ENCODE results near the gene NRDC.
A peak's percentile ranks its signal among the peaks of the same experiment; 100 is the strongest.

NRDC gene, protein sequence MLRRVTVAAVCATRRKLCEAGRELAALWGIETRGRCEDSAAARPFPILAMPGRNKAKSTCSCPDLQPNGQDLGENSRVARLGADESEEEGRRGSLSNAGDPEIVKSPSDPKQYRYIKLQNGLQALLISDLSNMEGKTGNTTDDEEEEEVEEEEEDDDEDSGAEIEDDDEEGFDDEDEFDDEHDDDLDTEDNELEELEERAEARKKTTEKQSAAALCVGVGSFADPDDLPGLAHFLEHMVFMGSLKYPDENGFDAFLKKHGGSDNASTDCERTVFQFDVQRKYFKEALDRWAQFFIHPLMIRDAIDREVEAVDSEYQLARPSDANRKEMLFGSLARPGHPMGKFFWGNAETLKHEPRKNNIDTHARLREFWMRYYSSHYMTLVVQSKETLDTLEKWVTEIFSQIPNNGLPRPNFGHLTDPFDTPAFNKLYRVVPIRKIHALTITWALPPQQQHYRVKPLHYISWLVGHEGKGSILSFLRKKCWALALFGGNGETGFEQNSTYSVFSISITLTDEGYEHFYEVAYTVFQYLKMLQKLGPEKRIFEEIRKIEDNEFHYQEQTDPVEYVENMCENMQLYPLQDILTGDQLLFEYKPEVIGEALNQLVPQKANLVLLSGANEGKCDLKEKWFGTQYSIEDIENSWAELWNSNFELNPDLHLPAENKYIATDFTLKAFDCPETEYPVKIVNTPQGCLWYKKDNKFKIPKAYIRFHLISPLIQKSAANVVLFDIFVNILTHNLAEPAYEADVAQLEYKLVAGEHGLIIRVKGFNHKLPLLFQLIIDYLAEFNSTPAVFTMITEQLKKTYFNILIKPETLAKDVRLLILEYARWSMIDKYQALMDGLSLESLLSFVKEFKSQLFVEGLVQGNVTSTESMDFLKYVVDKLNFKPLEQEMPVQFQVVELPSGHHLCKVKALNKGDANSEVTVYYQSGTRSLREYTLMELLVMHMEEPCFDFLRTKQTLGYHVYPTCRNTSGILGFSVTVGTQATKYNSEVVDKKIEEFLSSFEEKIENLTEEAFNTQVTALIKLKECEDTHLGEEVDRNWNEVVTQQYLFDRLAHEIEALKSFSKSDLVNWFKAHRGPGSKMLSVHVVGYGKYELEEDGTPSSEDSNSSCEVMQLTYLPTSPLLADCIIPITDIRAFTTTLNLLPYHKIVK

GRCh38 chr1:51878616-51879336, at the start of gene NRDC:
Gene NRDC, minus strand, starts transcription at chr1:51878727. Its CDS starts 112 bp downstream, at chr1:51878615.
- peak; percentile 100 for DNase-seq (ENCODE audit: low read depth)

DNA sequence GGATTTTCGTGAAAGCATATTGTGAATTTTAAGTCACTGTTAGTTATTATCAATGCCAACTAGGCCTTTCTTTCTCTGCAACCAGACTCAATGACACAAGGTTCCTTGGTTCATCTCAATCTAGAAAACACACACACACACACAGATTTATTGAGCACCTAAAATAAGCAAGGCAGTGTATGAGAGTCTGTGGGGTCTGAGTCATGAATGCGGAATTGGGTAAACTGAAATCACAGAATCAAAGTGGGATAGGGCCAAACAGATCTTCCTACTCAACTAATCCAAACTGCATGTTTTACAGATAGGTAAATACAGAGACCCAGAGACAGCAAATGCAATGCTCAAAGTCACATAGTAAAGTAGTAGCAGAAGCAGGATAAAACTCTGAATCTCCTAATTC, 48.5 kb upstream of the NRDC start:
- DNase-seq (ENCODE audit: low read depth), result no peak

- DNase-seq (ENCODE audit: low read depth), result peak; percentile 52
Observed at GRCh38 chr1:51926171-51926812, 47.8 kb upstream of the NRDC start.

- DNase-seq (ENCODE audit: low read depth), result peak; percentile 21
Observed at GRCh38 chr1:51924455-51924854, 45.9 kb upstream of the NRDC start.

DNA sequence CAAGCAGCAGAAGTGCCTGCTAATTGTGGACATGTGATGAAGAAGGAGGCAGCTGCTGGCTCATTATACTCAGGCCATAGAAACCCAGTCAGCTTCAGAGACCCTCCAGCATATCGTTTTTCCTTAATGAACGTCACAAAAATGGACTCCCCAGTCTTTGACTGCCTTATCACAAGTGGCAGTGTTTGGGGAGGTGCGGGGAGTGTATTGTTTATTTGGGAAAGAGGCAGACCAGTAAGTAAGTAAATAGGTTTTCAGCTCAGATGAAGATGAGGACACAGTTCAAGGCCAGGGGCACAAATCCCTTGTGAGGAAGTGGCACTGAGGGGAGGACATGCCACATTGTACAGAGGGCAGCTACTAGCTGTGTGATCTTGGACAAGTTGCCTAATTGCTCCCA, 43.5 kb upstream of the NRDC start:
- DNase-seq (ENCODE audit: low read depth), result no peak

DNA sequence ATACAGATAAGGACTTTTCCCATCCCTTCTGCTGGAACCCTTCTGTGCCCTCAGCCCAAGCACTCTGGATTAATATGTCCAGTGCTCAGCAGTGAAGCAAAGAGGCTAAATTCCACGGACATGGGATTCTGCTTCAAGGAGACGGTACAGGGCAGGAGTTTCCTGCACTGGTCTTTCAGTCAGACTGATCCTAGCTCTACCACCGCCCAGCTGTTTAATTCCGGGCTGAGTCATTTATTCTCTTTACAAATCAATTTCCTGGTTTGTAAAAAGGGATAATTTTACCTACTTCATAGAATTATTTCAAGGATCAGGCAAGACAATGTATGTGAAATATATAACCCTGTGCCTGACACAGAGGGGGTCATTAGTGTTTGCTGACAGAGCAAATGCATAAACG, 41.6 kb upstream of the NRDC start:
- DNase-seq (ENCODE audit: low read depth), result no peak

DNA sequence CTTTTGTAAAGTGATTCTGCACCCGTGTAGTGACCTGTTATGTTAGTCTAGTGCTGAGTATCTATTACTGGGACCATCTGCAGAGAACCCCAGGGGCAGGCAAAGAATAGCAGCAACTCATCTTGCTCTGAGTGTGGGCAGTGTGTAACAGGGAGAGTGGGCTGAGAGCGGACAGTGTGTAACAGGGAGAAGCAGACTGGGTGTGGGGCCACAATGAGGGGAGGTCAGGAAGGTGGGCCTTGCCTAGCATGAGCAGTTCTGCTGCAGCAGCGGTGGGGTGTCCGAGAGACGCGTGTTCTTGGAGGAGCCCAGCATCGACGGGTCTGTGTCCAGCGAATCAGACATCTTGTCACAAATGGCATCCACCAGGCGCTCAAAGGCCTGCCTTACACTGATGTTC, 41.2 kb upstream of the NRDC start:
- no peak for DNase-seq (ENCODE audit: low read depth)

GRCh38 chr1:51916587-51917405, 38.3 kb upstream of the NRDC start:
- DNase-seq (ENCODE audit: low read depth), result no peak

DNA sequence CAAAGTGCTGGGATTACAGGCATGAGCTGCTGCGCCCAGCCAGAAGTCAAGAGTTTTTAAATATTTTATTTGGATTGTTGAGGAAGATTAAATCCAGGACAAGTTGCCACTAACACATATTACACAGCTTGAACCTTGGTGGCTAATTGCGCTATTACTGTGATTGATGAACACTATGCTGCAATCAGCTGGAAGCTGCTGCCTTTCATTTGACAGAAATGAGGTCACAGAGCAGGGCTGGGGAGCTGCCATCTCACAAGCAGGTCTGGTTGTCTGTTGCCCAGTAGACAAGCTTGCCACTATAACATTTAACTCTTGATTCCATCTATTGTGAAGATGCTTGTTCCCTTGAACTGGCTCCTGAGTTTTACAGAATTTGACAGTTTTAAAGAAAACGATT, 37.4 kb upstream of the NRDC start:
- DNase-seq (ENCODE audit: low read depth), result no peak

DNA sequence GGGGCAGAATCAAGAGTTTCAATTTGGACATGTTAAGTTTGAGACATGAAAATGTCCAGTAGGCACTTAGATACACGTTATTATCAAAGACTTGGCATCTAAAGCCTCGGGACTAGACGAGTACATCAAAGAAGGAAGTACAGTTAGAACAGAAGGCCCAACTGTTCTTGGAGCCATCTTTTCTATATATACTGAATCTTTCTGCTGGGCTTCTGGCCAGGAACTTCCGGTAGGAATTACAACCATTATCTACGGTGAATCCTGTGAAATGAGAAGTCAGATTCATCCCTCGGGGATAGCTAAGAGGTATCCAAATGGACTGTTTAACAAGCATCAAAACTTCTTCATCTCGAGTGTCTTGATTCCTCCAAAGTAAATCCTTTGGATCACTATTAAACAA, 34.4 kb upstream of the NRDC start:
- DNase-seq (ENCODE audit: low read depth), result no peak

DNA sequence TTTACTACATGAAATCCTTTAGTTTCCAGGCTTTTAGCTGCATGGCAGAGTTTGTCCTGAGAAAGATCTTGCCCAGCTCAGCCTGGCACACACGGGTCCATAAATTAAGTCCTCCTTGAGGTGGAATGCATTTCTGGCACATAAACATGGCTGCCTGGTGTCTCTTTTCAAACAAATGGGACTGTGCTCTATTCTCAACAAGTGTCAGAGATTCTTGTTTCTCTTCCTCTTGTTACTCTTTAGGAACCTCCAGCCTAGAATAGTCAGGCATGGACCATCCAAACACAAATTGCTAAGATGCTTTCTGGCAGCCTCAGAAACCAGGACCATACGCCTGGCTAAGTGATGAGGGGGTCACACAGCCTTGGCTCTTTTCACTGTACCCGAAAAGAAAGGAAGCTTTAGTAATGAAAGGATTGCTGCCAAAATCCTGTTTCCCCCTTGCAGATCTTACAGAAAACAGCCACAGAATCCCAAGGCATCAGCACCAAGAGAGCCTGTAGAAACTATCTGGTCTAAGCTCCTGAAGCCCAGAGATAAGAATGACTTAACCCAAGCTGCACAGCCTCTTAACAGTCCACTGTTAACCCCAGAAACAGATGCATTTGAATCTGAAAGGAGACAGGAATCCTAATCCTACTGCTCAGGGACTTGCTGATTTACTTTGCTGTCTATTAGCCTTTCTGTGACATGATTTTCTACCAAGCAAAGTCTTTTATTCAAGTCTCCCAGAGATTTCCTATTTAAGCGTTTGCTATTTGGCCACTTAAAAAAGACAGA, 31.9 kb upstream of the NRDC start:
- peak; percentile 35 for DNase-seq (ENCODE audit: low read depth)

DNA sequence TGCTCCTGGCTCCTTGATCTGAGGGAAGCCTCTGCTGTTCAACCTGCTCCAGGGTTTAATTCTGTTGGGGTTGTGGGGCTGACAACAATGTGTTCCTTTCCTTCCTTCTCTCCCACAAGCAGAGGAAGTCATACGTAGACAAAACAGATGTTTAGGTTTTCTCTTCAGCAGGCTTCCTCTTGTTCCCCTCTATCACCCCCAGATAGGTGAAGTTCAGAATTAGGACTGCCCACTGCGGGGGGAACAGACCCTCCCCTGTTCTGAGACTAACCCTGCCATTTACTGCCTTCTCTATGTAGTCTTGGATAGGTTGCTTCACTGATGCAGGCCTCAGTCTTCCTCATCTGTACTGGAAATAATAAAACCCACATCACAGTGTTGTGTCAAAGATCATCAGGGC, 30.0 kb upstream of the NRDC start:
- no peak for DNase-seq (ENCODE audit: low read depth)

GRCh38 chr1:51907079-51907702, 28.7 kb upstream of the NRDC start:
- no peak for DNase-seq (ENCODE audit: low read depth)

GRCh38 chr1:51906306-51907078, 28.0 kb upstream of the NRDC start:
- DNase-seq (ENCODE audit: low read depth), result peak; percentile 68

DNA sequence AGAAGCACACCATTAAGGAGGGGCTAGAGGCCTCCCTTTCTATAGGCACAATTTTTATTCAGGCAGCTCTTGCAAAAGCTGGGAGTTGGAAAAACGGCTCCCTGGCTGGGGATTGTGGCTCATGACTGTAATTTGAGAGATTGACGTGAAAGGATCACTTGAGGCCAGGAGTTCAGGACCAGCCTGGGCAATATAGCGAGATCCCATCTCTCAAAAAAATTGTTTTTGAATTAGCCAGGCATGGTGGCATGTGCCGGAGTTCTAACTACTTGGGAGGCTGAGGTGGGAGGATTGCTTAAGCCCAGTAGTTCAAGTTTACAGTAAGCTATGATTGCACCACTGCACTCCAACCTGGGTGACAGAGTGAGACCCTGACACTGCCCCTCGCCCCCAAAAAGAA, 23.9 kb upstream of the NRDC start:
- DNase-seq (ENCODE audit: low read depth), result no peak

GRCh38 chr1:51901151-51901550, 22.6 kb upstream of the NRDC start:
- no peak for DNase-seq (ENCODE audit: low read depth)

DNA sequence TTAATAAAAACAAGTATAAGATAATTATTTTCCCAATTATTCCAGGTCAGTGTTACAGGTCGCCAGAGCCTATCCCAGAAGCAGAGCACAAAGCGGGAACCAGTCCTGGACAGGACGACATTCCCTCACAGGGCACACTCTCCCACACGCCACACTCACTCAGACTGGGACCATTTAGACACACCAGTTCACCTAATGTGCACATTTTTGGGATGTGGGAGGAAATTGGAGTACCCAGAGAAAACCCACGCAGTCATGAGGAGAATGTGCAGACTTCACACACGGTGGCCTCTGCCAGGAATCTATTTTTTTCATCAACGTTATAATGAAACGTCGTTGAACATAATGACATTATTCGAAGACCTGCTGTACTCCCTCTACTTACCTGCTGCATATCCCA, 20.5 kb upstream of the NRDC start:
- no peak for DNase-seq (ENCODE audit: low read depth)

- DNase-seq (ENCODE audit: low read depth), result peak; percentile 87
Observed at GRCh38 chr1:51898090-51898734, 19.7 kb upstream of the NRDC start.

Measured in fibroblast of gingiva (primary cell).